Measurements from ENCODE around the gene ME1. TPM values are rescaled to one million over a fixed set of nuclear protein-coding genes. Genes with fewer than 3 reads are reported as not detected.

Gene ME1
- 10 to 100 TPM in 4 of 8 experiments, 1 to 10 TPM in 4; 1.8 to 21.5 (median 8.6) TPM for total RNA-seq

DNA sequence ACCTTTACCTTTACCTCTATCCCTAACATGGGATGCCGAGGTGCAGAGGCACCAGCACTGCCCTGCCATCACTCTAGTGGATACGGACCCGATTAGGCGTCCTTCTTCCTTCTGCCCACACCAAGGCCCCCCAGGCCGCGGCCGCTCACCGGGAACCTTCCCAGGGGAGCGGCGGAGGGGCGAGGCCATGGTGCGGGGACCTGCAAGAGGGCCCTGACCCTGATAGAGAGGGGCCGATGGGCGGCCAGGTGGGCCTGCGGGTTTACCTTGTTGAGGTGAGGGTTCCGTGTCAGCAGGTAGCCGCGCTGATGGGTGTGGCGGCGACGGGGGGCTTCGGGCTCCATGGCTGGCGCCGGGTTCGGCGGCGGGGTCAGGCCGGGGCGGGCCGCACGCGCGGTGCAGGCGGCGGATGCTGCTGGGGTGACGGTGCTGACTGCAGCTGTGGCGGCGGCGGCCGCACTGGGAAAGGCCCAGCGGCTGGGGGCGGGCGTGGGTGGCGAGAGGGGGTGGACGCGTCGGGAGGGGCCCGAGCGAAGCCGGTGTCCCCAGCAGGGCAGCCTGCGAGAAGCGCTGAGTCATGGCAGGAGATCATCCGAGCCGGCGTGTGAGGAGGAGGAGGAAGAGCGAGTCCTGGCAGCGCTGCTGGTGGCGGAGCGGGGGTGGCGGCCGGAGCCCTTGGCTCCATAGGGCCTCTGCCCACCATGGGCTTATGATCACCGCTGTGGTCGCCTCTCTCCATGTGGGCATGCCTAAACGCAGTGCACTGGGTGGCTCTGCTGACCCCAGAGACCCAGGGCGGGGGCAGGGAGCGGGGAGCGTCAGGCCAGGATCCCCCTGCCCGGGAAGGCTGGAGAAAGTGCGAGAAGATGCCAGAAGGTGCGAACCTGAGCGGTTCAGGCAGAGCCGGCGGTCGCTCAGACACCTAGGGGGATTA lies at the start of gene ME1:
Gene ME1 (minus strand): TSS at position 441 of the 934 bp plus-strand sequence. CDS start 97 bp downstream, at position 344.
- peak within 1 kb of the TSS; percentile 28 to 66 (median 36) for H3K4me3 ChIP-seq
- peaks cover 3 to 8% of the 10 kb centered on the region in 2 donors for H3K4me1 ChIP-seq (replicated peaks in 1 of 2)
- peak; percentile 96 to 98 (median 97) for ATAC-seq (replicated peaks in 6 of 8)
- in situ Hi-C loops (cut with MboI; ENCODE audit: low pct_unique_long_range_greater_than_20kb in 2 of 9, low sequenced_read_pairs in 9 of 9, unreplicated experiment in 9 of 9): no loop called here
- peak within 1 kb of the TSS in 1 of 2 donors; percentile 51 for H3K27ac ChIP-seq
- 0 to 49% (median 18%) methylated on average over 3 to 8 of the region's 74 CpGs; no CpG with 5 or more reads in 5 of the 10 experiments for WGBS, 10 experiments

- in situ Hi-C loops (cut with MboI; ENCODE audit: low pct_unique_long_range_greater_than_20kb in 2 of 9, low sequenced_read_pairs in 9 of 9, unreplicated experiment in 9 of 9): no loop called here
- H3K27ac ChIP-seq: no peak overlapping the region
- no peak for ATAC-seq (replicated peaks in 6 of 8)
- H3K4me3 ChIP-seq: no peak overlapping the region
- no peaks in the 10 kb centered on the region for H3K4me1 ChIP-seq (replicated peaks in 1 of 2)
- WGBS, 10 experiments: 90 to 100% (median 100%) methylated on average over 1 of the region's 1 CpG; no CpG with 5 or more reads in 3 of the 10 experiments
Measured at GRCh38 chr6:83480470-83480869, 49.6 kb upstream of the ME1 start.

DNA sequence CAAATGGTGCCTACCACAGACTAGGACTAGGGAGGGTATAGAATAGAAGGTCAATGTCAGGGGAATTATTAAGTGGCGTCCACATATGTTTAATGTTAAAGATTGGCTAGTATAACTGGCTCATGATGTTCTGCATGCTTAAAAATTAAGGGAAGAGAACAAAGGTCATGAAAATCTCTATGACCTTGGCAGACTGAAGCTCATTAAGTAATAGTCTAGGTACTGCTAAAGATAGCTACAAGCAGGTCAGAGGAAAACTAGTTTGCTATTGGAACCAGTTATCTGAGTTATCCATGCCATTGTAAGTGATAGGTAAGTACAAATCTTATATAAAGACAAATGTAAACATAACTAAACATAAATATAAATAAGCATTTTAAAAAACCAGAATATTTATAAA lies 48.5 kb upstream of the ME1 start:
- ATAC-seq (replicated peaks in 6 of 8): no peak

DNA sequence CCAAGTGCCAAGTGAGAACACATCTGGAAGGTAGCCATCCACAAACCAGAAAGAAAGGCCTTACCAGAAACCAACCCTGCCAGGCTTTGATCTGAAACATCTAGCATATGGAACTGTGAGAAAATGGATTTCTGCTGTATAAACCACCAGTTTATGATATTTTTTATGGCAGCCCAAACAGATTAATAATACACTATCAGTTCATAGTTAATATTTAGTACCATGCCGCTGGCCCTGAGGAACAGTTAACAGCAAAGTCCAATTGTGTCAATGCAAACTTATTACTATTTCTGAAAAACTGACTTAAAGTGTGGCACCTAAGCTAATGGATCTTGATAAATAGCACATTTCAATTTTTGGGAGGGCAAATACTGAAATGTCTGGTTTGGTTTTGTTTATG lies 46.1 kb upstream of the ME1 start:
- 40 to 100% (median 100%) methylated on average over 1 of the region's 1 CpG; no CpG with 5 or more reads in 2 of the 10 experiments for WGBS, 10 experiments
- in situ Hi-C loops (cut with MboI; ENCODE audit: low pct_unique_long_range_greater_than_20kb in 2 of 9, low sequenced_read_pairs in 9 of 9, unreplicated experiment in 9 of 9): no loop called here

More for the DNA sequence above, 48.5 kb upstream of the ME1 start:
- no peaks in the 10 kb centered on the region for H3K4me1 ChIP-seq (replicated peaks in 1 of 2)
- WGBS, 10 experiments: 0 to 100% (median 75%) methylated on average over 1 of the region's 1 CpG; no CpG with 5 or more reads in 2 of the 10 experiments
- H3K4me3 ChIP-seq: no peak overlapping the region
- in situ Hi-C loops (cut with MboI; ENCODE audit: low pct_unique_long_range_greater_than_20kb in 2 of 9, low sequenced_read_pairs in 9 of 9, unreplicated experiment in 9 of 9): no loop called here
- no peak overlapping the region for H3K27ac ChIP-seq

GRCh38 chr6:83474309-83474708 lies 43.5 kb upstream of the ME1 start:
- in situ Hi-C loops (cut with MboI; ENCODE audit: low pct_unique_long_range_greater_than_20kb in 2 of 9, low sequenced_read_pairs in 9 of 9, unreplicated experiment in 9 of 9): no loop called here
- Histone ChIP-seq H3K4me1 (replicated peaks in 1 of 2) (no peaks in the 10 kb centered on the region), H3K27ac (no peak overlapping the region), H3K4me3 (no peak overlapping the region)
- ATAC-seq (replicated peaks in 6 of 8): peak in 1 of 8 experiments; percentile 54
- WGBS, 10 experiments: 13 to 100% (median 58%) methylated on average over 1 to 4 of the region's 4 CpGs; no CpG with 5 or more reads in 1 of the 10 experiments

More for the DNA sequence above, 46.1 kb upstream of the ME1 start:
- ATAC-seq (replicated peaks in 6 of 8): no peak
- H3K27ac ChIP-seq: no peak overlapping the region
- H3K4me1 ChIP-seq (replicated peaks in 1 of 2): no peaks in the 10 kb centered on the region
- H3K4me3 ChIP-seq: no peak overlapping the region

GRCh38 chr6:83472767-83473166 lies 41.9 kb upstream of the ME1 start:
- no peak for ATAC-seq (replicated peaks in 6 of 8)
- in situ Hi-C loops (cut with MboI; ENCODE audit: low pct_unique_long_range_greater_than_20kb in 2 of 9, low sequenced_read_pairs in 9 of 9, unreplicated experiment in 9 of 9): no loop called here
- no peak overlapping the region for H3K4me3 ChIP-seq
- 20 to 94% (median 79%) methylated on average over 1 to 2 of the region's 2 CpGs; no CpG with 5 or more reads in 3 of the 10 experiments for WGBS, 10 experiments
- H3K27ac ChIP-seq: no peak overlapping the region
- H3K4me1 ChIP-seq (replicated peaks in 1 of 2): no peaks in the 10 kb centered on the region

- 0 to 100% (median 83%) methylated on average over 1 to 3 of the region's 3 CpGs; no CpG with 5 or more reads in 3 of the 10 experiments for WGBS, 10 experiments
- no peak overlapping the region for H3K27ac ChIP-seq
- ATAC-seq (replicated peaks in 6 of 8): no peak
- in situ Hi-C loops (cut with MboI; ENCODE audit: low pct_unique_long_range_greater_than_20kb in 2 of 9, low sequenced_read_pairs in 9 of 9, unreplicated experiment in 9 of 9): no loop called here
- no peaks in the 10 kb centered on the region for H3K4me1 ChIP-seq (replicated peaks in 1 of 2)
- H3K4me3 ChIP-seq: no peak overlapping the region
Measured at GRCh38 chr6:83470587-83470986, 39.7 kb upstream of the ME1 start.

DNA sequence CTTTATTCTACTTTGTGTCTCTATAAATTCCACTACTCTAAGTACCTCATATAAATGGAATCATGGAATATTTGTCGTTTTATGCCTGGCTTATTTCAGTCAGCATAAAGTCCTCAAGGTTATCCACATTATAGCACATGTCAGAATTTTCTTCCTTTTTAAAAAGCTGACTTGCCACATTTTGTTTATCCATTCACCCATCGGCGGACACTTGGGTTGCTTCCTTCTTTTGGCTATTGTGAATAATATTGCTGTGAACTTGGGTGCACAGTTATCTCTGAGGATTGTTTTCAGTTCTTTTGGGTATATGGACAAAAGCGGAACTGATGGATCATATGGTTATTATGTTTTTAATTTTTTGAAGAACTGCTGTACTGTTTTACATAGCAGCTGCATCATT lies 39.1 kb upstream of the ME1 start:
- Histone ChIP-seq H3K4me1 (replicated peaks in 1 of 2) (no peaks in the 10 kb centered on the region), H3K27ac (no peak overlapping the region), H3K4me3 (no peak overlapping the region)
- WGBS, 10 experiments: 53 to 96% (median 81%) methylated on average over 2 to 4 of the region's 4 CpGs; no CpG with 5 or more reads in 1 of the 10 experiments
- no peak for ATAC-seq (replicated peaks in 6 of 8)
- in situ Hi-C loops (cut with MboI; ENCODE audit: low pct_unique_long_range_greater_than_20kb in 2 of 9, low sequenced_read_pairs in 9 of 9, unreplicated experiment in 9 of 9): no loop called here

- Histone ChIP-seq H3K4me3 (no peak overlapping the region), H3K4me1 (replicated peaks in 1 of 2) (no peaks in the 10 kb centered on the region), H3K27ac (no peak overlapping the region)
- no peak for ATAC-seq (replicated peaks in 6 of 8)
- WGBS, 10 experiments: 19 to 80% (median 72%) methylated on average over 1 to 3 of the region's 3 CpGs; no CpG with 5 or more reads in 4 of the 10 experiments
- in situ Hi-C loops (cut with MboI; ENCODE audit: low pct_unique_long_range_greater_than_20kb in 2 of 9, low sequenced_read_pairs in 9 of 9, unreplicated experiment in 9 of 9): no loop called here
Measured at GRCh38 chr6:83467620-83468036, 36.8 kb upstream of the ME1 start.

DNA sequence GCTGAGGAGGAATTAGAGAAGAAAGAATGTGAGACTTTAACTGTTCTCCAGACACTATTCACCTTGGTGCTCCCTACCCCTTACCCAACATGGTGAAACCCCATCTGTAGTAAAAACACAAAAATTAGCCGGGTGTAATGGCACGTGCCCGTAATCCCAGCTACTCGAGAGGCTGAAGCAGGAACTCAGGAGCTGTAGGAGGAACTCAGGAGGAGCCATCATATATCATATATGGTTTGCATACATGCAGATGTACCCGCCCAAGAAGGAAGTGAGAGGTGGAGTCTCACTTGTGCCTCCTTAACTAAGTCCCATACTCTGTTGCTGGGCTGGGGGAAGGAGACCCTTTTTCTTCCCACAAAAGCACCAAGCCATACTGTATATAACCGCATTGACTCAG lies 35.5 kb upstream of the ME1 start:
- Histone ChIP-seq H3K4me3 (no peak overlapping the region), H3K4me1 (replicated peaks in 1 of 2) (no peaks in the 10 kb centered on the region), H3K27ac (no peak overlapping the region)
- no peak for ATAC-seq (replicated peaks in 6 of 8)
- WGBS, 10 experiments: 19 to 100% (median 77%) methylated on average over 2 to 6 of the region's 6 CpGs; no CpG with 5 or more reads in 4 of the 10 experiments
- in situ Hi-C loops (cut with MboI; ENCODE audit: low pct_unique_long_range_greater_than_20kb in 2 of 9, low sequenced_read_pairs in 9 of 9, unreplicated experiment in 9 of 9): no loop called here

DNA sequence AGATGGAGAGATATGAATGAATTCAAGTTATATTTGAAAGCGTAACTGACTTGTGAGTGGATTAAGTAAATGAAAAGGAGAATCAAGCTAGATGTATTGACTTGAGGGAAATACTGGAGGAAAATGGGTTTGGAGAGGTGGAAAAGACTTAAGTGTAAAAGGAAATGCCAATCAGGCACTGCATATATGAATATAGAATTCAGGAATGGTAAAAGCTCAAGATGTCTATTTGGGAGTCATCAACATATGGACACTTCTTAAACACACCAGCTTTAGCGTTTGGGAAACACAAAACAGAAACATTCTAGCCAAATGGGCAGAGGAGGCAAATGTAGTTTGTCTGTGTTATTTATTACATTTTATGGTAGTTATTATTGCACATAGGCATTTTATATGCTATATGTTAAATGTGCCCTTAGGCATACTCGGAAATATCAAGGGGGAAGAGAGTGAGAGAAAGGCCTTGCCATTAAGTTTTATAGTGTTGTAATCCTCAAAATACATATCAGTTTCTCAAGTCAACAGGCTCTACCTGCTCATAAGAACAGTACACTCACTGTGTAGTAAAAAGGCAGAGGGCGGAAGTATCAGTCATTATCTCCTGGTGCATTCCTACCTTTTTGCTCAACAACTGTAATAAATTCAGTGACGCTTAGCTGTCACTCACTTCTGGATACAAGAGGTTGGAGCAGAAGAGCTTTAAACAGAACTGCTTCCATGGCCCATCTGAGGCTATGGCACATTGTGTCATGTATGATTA lies 33.7 kb upstream of the ME1 start:
- in situ Hi-C loops (cut with MboI; ENCODE audit: low pct_unique_long_range_greater_than_20kb in 2 of 9, low sequenced_read_pairs in 9 of 9, unreplicated experiment in 9 of 9): no loop called here
- Histone ChIP-seq H3K4me1 (replicated peaks in 1 of 2) (no peaks in the 10 kb centered on the region), H3K27ac (no peak overlapping the region), H3K4me3 (no peak overlapping the region)
- ATAC-seq (replicated peaks in 6 of 8): peak in 3 of 8 experiments; percentile 8 to 80 (median 21)
- 53 to 97% (median 84%) methylated on average over 2 to 5 of the region's 5 CpGs for WGBS, 10 experiments

DNA sequence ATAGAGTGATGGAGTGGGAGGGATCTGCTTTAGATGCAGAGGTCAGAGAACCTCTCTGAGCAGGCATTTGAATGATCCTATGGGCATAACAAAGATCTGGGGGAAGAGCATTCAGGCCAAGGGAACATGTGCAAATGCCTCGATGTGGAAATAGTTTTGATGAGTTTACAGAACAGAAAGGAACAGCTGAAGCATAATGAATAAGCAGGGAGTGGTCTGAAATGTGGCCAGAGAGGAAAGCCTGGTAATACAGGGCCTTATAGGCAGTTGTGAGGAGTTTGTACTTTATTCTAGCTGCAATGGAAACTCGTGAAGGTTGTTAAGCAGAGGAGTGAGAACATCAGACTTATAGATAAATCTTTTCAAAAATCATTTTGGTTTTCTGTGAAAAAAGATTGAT lies 33.0 kb upstream of the ME1 start:
- ATAC-seq (replicated peaks in 6 of 8): peak in 6 of 8 experiments; percentile 68 to 99 (median 88)
- no peak overlapping the region for H3K27ac ChIP-seq
- 0 to 80% (median 9%) methylated on average over 1 to 2 of the region's 2 CpGs; no CpG with 5 or more reads in 1 of the 10 experiments for WGBS, 10 experiments
- H3K4me1 ChIP-seq (replicated peaks in 1 of 2): no peaks in the 10 kb centered on the region
- no peak overlapping the region for H3K4me3 ChIP-seq
- in situ Hi-C loops (cut with MboI; ENCODE audit: low pct_unique_long_range_greater_than_20kb in 2 of 9, low sequenced_read_pairs in 9 of 9, unreplicated experiment in 9 of 9): no loop called here

- Histone ChIP-seq H3K4me1 (replicated peaks in 1 of 2) (no peaks in the 10 kb centered on the region), H3K4me3 (no peak overlapping the region), H3K27ac (no peak overlapping the region)
- no peak for ATAC-seq (replicated peaks in 6 of 8)
- in situ Hi-C loops (cut with MboI; ENCODE audit: low pct_unique_long_range_greater_than_20kb in 2 of 9, low sequenced_read_pairs in 9 of 9, unreplicated experiment in 9 of 9): no loop called here
- 0 to 55% (median 40%) methylated on average over 1 of the region's 1 CpG; no CpG with 5 or more reads in 2 of the 10 experiments for WGBS, 10 experiments
Measured at GRCh38 chr6:83462524-83462923, 31.7 kb upstream of the ME1 start.
